Astrocyte of the cerebellum (primary cell): ENCODE data around the gene ANGPTL1.

Experiments used
- DNase-seq: peaks from one replicate; pipeline ENCODE4 v3.0.0-alpha.2; 2011; ENCODE audit warnings: low read depth
- H3K4me3 ChIP-seq: 2 replicates; pipeline ENCODE4 v1.5.1; 2011; ENCODE audit warnings: mild to moderate bottlenecking, low read depth, low read length, moderate library complexity
- CTCF ChIP-seq: IDR thresholded peaks from 2 replicates; pipeline ENCODE4 v1.5.1; 2012; ENCODE audit warnings: low read length, low read depth, moderate library complexity, mild to moderate bottlenecking; ENCODE audit errors: missing control alignments
- in situ Hi-C: cut with HindIII; loops from 2 replicates; pipeline ENCODE4 v1.10.0; 2017; ENCODE audit warnings: low sequenced_read_pairs

The ANGPTL1 gene

GRCh38 chr1:178910023-178910422 is 39.1 kb upstream of the ANGPTL1 start:
- in situ Hi-C loops, result no loop called here
- no peak overlapping the region for H3K4me3 ChIP-seq
- no peak for TF ChIP-seq CTCF
- DNase-seq, result no peak

- TF ChIP-seq CTCF, result no peak
- DNase-seq, result peak; percentile 70
- no peak overlapping the region for H3K4me3 ChIP-seq
- in situ Hi-C loops, result no loop called here
Observed at GRCh38 chr1:178908358-178908757, 37.5 kb upstream of the ANGPTL1 start.

- H3K4me3 ChIP-seq, result no peak overlapping the region
- DNase-seq, result no peak
- in situ Hi-C loops, result no loop called here
- TF ChIP-seq CTCF, result no peak
Observed at GRCh38 chr1:178901482-178902125, 30.7 kb upstream of the ANGPTL1 start.

- in situ Hi-C loops, result no loop called here
- H3K4me3 ChIP-seq, result no peak overlapping the region
- TF ChIP-seq CTCF, result no peak
- no peak for DNase-seq
Observed at GRCh38 chr1:178899402-178899801, 28.5 kb upstream of the ANGPTL1 start.

GRCh38 chr1:178898401-178898800 is 27.5 kb upstream of the ANGPTL1 start:
- in situ Hi-C loops, result no loop called here

GRCh38 chr1:178895928-178896327 is 25.1 kb upstream of the ANGPTL1 start:
- no peak for TF ChIP-seq CTCF
- H3K4me3 ChIP-seq, result no peak overlapping the region
- in situ Hi-C loops, result no loop called here
- DNase-seq, result no peak

More at GRCh38 chr1:178898401-178898800, 27.5 kb upstream of the ANGPTL1 start:
- no peak for TF ChIP-seq CTCF
- no peak for DNase-seq
- H3K4me3 ChIP-seq, result no peak overlapping the region
